ENCODE measurements around the gene LITAF. TPM values are rescaled to one million over a fixed set of nuclear protein-coding genes. Genes with fewer than 3 reads are reported as not detected.

LITAF gene
- total RNA-seq, 1 experiment from 2014 or later: 84.2 TPM

- TF ChIP-seq, protein P1, sequence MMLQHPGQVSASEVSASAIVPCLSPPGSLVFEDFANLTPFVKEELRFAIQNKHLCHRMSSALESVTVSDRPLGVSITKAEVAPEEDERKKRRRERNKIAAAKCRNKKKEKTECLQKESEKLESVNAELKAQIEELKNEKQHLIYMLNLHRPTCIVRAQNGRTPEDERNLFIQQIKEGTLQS (IDR thresholded peaks at IDR 0.05): no peak
- TF ChIP-seq, protein P2, sequence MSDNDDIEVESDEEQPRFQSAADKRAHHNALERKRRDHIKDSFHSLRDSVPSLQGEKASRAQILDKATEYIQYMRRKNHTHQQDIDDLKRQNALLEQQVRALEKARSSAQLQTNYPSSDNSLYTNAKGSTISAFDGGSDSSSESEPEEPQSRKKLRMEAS (IDR thresholded peaks at IDR 0.05): peak; percentile 22; the same call in 1 of the 2 replicates
- peak; percentile 68; the same call in 1 of the 2 replicates for TF ChIP-seq CBX3 (IDR thresholded peaks at IDR 0.05; ENCODE audit: low read depth)
- H3K79me2 ChIP-seq (ENCODE audit: insufficient read depth, low read length): no peaks in the 10 kb centered on the region
- intact Hi-C loops (cut with micrococcal nuclease): no loop called here
- H2AFZ ChIP-seq (ENCODE audit: low read depth, low read length, poor library complexity, severe bottlenecking): no peak overlapping the region
- H3K4me1 ChIP-seq (ENCODE audit: control insufficient read depth in 1 of 2, insufficient read depth in 2 of 2, low read length in 2 of 2): peaks cover 23 to 49% of the 10 kb centered on the region in 2 experiments
- RAD21 ChIA-PET (ENCODE audit: low non-redundant PET in 1 of 2, low total read pairs in 2 of 2, uncharacterized antibody in 2 of 2, unreplicated experiment in 2 of 2): no interaction called here
- H3K27ac ChIP-seq (ENCODE audit: low read depth, low read length): no peak overlapping the region; the same call in 1 of the 2 replicates
- no peaks in the 10 kb centered on the region for H3K27me3 ChIP-seq (ENCODE audit: insufficient read depth, low read length)
- no peaks in the 10 kb centered on the region for H4K20me1 ChIP-seq (ENCODE audit: insufficient read depth)
- H3K4me2 ChIP-seq (ENCODE audit: low read length): peak overlapping the region; percentile 61
- H3K4me3 ChIP-seq (replicated peaks in 1 of 2; ENCODE audit: low read depth in 1 of 2, low read length in 2 of 2): no peak overlapping the region
- no peak for DNase-seq (ENCODE audit: low read depth, low spot score)
- no peaks in the 10 kb centered on the region for H3K9me2 ChIP-seq (ENCODE audit: insufficient read depth)
- ATAC-seq: peak; percentile 32
- H3K36me3 ChIP-seq (ENCODE audit: control insufficient read depth in 1 of 2, insufficient read depth in 2 of 2, low read length in 2 of 2): no peaks in the 10 kb centered on the region
- no TSS peak for BruUV-seq (replicated peaks)
- no peaks in the 10 kb centered on the region for H3K9me3 ChIP-seq (ENCODE audit: control insufficient read depth in 1 of 2, insufficient read depth in 1 of 2, low read depth in 1 of 2, low read length in 2 of 2)
- POLR2A ChIA-PET: no interaction called here
- CTCF ChIA-PET: no interaction called here
- peak overlapping the region; percentile 28; the same call in 1 of the 2 replicates for H3K9ac ChIP-seq (ENCODE audit: low read length)
Measured at GRCh38 chr16:11613381-11614303, 26.9 kb upstream of the LITAF start.

DNA sequence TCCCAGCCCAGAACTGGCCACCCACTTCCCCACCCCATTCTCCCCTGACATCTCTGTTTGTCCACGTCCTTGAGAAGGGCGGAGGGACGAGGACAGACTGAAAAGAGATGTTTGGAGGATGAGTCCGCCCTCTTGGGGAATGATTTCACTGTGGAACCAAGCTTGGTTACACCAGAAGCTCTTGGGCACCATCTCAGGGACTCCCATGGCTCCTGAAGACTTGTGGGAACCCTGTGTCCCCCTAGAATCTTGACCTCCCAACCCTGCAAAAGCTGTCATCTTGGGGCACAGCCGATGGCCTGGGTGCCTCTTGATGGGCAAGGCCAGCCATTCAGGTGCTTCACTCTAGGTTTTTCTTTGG is 25.9 kb upstream of the LITAF start:
- no peaks in the 10 kb centered on the region for H4K20me1 ChIP-seq (ENCODE audit: insufficient read depth)
- CTCF ChIA-PET: no interaction called here
- H3K36me3 ChIP-seq (ENCODE audit: control insufficient read depth in 1 of 2, insufficient read depth in 2 of 2, low read length in 2 of 2): no peaks in the 10 kb centered on the region
- H3K4me3 ChIP-seq (replicated peaks in 1 of 2; ENCODE audit: low read depth in 1 of 2, low read length in 2 of 2): no peak overlapping the region
- H2AFZ ChIP-seq (ENCODE audit: low read depth, low read length, poor library complexity, severe bottlenecking): peak overlapping the region; percentile 82
- peaks cover 23 to 49% of the 10 kb centered on the region in 2 experiments for H3K4me1 ChIP-seq (ENCODE audit: control insufficient read depth in 1 of 2, insufficient read depth in 2 of 2, low read length in 2 of 2)
- peak overlapping the region; percentile 61 for H3K4me2 ChIP-seq (ENCODE audit: low read length)
- RAD21 ChIA-PET (ENCODE audit: low non-redundant PET in 1 of 2, low total read pairs in 2 of 2, uncharacterized antibody in 2 of 2, unreplicated experiment in 2 of 2): no interaction called here
- DNase-seq (ENCODE audit: low read depth, low spot score) (no peak), ATAC-seq (peak; percentile 41)
- intact Hi-C loops (cut with micrococcal nuclease): no loop called here
- POLR2A ChIA-PET: no interaction called here
- no peaks in the 10 kb centered on the region for H3K9me3 ChIP-seq (ENCODE audit: control insufficient read depth in 1 of 2, insufficient read depth in 1 of 2, low read depth in 1 of 2, low read length in 2 of 2)
- TF ChIP-seq EGR1 (IDR thresholded peaks at IDR 0.05; ENCODE audit: low read depth): no peak
- no peak for TF ChIP-seq SRF (IDR thresholded peaks at IDR 0.05; ENCODE audit: low read depth)
- TF ChIP-seq, protein P1 (IDR thresholded peaks at IDR 0.05): no peak
- no peak for TF ChIP-seq YY1 (IDR thresholded peaks at IDR 0.05; ENCODE audit: extremely low read depth, insufficient replicate concordance, low read depth, low read length)
- TF ChIP-seq EZH2 (IDR thresholded peaks at IDR 0.05): no peak
- no peak for TF ChIP-seq ZBTB33 (IDR thresholded peaks at IDR 0.05; ENCODE audit: extremely low read depth, insufficient replicate concordance, low read length)
- TF ChIP-seq FOSL1 (IDR thresholded peaks at IDR 0.05; ENCODE audit: low read depth): no peak
- no peak for TF ChIP-seq SP1 (IDR thresholded peaks at IDR 0.05; ENCODE audit: low read depth)
- no peak for TF ChIP-seq EZH2phosphoT487 (IDR thresholded peaks at IDR 0.05; ENCODE audit: borderline replicate concordance)
- TF ChIP-seq POLR2AphosphoS5 (IDR thresholded peaks at IDR 0.05; ENCODE audit: low read depth, low read length): no peak
- no peak for TF ChIP-seq RAD21 (IDR thresholded peaks at IDR 0.05; ENCODE audit: low read depth)
- no peaks in the 10 kb centered on the region for H3K79me2 ChIP-seq (ENCODE audit: insufficient read depth, low read length)
- H3K9ac ChIP-seq (ENCODE audit: low read length): peak overlapping the region; percentile 38
- H3K27me3 ChIP-seq (ENCODE audit: insufficient read depth, low read length): no peaks in the 10 kb centered on the region
- H3K27ac ChIP-seq (ENCODE audit: low read depth, low read length): 0 out of 2 replicates have a peak overlapping the region, but pooled peaks have one; percentile 24
- BruUV-seq (replicated peaks): no TSS peak
- H3K9me2 ChIP-seq (ENCODE audit: insufficient read depth): no peaks in the 10 kb centered on the region

Data from HCT116 (cell line).